GM19324 (cell line): ENCODE data around the gene CROCC2.

ENCODE experiments used
- ATAC-seq: cut with Tn5 transposase; IDR thresholded peaks from one replicate; pipeline ENCODE4 v1.9.1; 2021; ENCODE audit warnings: mild to moderate bottlenecking, moderate library complexity; ENCODE audit not compliant: unreplicated experiment, low FRiP score

CROCC2 gene

DNA sequence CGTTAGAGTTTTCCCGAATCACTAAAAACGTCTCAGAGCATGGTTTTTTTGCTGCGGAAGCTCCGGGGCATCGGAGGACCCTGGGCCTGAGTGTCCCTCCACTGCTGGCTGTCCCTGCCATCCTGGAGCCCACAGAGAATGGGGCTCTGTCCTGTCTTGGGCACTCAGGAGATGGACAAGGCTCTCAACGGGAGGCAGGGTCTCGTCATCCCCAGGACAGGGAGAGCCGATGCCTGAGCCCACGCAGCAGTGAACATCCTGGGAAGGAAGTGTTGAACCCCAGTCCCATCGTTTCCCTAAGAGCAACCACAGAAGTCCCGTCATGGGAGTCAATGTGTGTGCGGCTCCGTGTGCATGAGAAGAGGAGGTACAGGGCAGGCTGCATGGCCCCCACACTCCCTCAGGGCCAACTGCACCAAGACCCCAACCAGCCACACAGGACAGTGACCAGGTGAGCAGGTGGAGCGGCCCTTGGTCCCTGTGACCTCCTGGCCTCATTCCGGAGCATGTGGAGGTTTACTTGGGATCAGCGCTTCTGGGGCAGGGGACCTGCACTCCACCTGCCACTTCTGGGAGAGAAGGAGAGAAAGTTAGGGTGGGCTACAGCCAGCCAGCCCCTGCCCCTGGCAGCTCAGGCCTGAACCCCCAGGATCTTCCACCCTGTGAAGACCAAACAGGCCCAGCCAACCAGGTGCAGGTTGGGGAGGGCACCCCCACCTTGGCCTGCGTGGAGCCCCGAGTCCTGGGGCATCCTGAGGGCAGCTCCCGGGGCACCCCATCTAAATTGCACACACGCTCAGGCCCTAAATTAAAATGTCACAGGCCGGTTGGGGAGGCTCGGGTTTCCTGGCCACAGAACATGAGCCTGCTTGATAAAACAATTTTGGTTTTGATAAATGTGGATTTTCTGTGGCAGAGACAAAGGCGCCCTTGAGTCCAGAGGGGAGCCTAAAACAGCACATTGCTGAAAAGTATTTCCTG, 89.2 kb downstream of the CROCC2 start:
- ATAC-seq = no peak

DNA sequence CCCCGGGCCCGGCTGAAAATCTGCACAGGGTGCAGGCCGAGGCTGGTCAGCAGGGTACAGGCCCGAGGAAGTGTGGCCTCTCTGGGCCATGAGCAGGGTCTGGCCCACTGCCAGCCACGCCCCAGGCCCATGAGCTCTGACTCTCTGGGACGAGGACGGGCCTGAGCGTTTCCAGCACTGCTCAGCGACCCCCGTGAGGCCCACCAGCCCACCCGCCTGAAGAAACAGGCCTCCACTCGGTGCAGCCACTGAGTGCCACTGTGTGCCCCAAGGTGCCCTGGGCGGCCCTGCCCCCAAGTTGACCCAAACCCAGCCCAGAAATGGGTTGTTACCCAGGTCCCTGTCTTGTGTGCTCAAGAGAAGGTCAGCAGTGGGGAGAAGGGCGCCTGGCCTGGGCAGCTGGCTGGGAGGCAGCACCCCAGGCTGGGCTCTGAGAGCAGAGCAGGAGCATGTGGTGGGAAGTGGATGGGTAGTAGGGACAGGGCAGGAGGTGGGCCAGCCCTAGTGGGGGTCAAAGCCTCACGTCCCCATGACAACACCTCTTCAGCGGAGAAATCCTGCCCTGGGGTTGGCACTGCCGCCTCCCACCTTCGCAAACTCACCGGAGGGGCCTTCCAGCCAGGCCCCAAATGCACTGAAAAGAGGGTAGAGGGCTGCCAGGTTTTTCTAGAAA, 90.2 kb downstream of the CROCC2 start:
- no peak for ATAC-seq

DNA sequence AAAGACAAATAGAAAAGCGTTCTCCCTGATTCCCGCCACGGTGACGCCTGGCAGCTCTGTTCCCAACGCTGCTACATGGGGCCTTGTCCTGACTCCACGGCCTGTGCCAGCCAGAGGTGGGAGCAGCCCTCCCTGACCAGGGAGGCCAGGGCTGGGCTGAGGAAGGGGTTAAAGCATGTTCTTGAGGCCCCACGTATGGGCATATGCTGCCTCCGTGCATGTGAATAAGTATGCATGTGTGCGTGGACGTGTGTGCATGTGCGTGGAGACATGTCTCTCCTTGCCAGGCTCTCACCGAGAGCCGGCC, 90.7 kb downstream of the CROCC2 start:
- no peak for ATAC-seq

DNA sequence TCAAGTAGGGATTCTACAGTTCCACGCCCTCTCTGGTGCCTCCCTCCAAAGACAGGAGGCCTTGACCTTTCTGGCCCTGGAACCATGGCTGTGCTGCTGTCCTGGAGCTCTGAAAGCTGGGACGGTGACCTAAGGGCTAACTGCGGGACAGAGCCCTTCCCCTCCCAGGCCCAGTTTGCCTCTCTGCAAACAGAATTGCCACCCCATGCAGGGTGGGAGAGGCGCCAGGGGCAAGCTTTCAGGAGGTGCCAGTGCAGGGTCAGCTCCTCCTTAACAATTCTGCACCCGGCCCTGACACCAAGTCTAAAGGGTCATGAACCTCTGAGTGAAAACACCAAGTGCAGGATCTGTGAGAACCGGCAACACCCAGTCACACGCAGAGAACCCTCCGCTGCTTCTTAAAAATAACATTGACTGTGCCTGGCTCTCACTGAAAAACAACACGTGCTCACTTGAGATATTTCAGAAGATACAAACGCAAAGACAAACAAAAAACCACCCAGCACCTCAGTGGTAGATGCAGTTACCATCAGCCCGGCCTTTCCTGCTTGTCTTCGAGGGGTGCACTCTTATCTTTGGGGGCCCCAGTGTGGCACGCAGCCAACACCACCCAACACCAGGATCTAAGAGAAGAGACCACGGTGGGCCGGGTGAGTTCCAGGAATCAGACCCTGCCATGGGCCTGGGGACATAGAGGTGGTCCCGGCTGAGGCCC, 91.2 kb downstream of the CROCC2 start:
- no peak for ATAC-seq

DNA sequence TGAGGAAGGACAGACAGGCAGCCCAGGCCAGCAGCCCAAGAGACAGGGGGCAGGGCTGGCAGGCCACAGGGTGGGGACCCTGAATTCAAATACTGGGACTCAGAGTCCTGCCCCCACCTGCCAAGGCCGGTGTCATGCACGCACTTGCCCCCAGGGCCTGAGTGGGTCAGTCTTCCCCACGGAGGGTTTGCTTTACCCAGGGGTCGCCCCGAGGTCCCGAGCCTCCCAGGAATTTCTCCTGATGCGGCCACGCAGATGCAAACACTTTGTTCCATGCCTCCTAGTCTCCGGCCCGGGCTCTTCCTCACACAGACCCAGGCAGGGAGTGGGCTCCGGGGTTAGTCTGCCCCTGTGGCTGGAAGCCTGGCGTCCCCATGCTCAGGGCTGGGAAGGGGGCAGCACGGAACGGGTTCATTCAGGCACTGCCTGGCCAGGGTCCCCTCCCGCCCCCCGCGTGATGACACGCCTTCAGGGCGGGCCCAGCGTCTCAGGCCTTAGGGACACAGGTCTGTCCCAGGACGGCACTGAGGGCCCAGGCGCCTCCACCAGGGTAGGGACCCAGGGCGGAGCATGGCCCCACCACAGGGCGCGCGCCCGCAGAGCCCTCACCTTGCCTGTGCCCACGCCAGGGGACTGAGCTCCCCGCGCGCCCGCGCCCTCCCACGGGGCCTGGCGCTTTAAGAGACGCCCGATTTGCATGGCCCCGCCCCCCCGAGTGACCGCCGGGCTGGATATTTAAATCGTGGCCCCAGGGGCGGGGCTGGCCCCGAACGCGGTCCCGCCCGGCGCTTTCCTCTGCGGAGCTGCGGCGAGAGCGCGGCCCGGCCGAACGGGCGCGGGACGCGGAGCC, 91.9 kb downstream of the CROCC2 start, which contains the start of gene SNED1:
SNED1 (plus strand) TSS at position 763 of the 850 bp plus-strand sequence. CDS start 220 bp downstream, outside the sequence.
- ATAC-seq = peak; percentile 38

DNA sequence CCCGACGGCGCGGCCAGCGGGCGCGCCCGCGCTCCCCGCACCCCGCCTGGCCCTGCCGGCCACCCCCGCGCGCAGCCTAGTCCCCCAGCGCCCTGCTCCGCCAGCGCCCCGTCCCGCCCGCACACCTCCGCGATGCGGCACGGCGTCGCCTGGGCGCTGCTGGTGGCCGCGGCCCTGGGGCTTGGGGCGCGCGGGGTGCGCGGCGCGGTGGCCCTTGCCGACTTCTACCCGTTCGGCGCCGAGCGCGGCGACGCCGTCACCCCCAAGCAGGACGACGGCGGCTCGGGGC, 92.5 kb downstream of the CROCC2 start:
- peak; percentile 23 for ATAC-seq

DNA sequence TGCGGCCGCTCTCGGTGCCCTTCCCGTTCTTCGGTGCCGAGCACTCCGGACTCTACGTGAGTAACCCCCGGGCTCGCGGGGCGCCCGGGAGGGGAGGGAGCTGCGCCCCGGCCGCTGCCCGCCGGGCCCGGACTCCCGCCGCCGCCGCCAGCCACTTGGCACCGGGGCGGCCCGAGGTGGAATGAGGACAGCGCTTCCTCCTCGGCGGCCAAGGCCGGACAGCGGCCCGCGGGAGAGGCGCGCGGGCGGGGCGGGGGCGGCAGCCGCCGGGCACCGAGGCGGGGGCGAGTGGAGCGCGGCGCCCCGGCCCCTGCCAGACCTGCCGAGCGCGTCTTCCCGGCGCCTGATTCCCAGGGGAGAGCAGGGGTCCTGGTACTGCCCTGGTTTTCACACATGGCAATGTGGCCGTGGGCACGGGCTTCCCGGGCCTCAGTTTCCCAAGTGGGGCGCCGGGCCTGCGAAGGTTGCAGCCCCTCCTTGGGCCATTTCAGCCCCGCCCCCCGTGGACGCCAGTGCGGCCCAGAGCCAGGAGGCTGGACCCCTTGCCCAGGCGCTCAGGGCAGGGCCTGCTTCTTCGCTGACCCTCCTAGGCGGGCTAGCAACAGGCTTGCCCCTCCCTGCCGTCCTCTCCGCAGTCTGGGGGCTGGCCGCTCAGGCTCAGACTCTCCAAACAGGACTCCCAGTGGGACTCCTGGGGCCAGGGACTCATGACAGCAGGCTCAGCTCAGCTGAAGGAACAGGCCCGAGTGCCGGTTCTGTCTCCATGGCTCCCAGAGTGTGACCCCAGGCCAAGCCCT, 93.1 kb downstream of the CROCC2 start:
- no peak for ATAC-seq

DNA sequence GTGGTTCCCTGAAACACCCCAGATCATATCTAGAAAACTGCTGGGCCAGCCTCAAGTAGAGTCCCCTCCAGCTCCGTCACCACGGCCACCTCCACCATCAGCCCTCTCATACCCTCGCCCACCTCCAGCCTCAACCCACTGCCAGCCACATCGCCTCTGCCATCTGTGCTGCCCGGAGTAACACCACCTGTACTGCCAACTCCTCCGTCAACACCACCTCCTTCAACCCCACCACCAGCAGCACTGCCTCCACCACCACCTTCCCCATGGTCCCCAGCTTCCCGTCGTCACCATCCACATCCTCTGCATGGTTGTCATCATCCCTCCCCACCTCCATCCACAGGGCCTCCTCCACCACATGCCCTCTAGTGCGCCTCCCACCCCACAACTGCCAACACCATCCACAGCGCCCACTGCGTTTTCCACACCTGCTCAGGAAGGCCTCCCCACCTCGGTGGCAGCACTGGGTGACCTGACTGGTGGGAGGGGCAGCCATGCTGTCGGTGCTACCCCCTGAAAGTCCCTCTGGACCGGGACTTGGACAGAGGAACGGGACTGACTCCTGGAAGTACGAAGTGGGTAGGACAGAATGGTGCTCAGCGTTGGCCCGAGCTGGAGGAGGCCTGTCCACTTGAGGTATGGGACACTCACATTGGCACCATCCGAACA, 93.9 kb downstream of the CROCC2 start:
- no peak for ATAC-seq

DNA sequence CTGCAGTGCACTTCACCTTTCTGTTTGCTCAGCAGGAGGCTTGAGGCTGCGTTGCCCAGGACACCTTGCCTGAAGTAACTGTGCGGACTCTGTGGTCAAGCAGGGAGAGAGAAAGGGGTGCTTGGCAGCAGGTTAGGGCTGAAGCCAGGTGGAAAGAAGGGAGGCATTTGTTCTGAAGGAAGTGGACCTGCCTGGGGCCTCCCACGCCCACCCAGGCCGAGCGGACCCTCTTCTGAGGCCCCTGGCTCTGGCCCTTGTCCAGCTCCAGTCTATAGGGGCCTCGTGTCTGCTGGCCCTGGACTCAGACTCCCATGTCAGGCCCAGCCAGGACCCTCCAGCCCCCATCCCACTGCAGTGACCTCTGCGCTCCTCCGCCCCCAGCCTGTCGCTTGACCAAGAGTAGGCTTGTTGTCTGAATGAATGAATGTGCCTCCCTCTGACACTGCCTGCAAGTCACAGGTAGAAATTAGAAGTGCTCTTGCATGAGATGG, 94.7 kb downstream of the CROCC2 start:
- ATAC-seq = no peak

DNA sequence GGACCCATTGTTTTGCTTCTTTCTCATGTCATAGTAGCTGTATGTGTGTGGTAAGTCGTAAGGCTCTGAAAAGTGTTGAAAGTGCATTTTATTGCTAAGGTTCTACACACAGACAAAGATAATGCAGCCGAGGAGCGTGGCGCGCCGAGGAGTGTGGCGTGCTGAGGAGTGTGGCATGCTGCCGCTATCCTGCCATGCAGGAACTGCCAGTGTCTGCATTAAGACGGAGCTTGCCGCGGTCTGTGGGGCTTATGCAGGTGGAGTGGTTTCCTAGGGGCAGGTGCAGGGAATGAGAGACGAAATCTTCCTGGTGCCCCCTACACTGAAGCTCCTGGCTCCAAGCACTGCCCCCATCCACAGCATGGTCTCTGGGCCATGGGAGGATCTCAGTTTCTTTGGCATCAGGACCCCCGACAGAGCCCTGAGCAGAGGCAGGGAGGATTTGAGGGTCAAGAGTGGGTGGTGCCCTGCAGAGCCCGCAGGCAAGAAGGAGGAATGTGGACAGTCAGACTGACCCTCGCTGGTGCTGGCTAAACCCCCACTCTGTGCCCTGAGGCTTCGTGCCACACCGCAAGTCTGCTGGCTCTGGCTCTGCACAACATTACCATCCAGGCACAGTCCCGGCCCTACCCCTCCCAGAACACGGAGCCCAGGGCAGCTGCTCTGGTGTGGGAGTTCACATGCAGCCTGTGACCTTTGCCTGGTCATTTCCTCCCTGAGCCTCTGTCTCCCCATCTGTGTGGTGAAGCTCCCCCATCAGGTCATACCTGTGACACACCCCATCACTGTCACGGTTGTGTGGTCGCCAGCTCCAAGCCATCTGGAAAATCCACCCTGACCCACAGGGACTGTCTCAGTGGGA, 95.5 kb downstream of the CROCC2 start:
- no peak for ATAC-seq

DNA sequence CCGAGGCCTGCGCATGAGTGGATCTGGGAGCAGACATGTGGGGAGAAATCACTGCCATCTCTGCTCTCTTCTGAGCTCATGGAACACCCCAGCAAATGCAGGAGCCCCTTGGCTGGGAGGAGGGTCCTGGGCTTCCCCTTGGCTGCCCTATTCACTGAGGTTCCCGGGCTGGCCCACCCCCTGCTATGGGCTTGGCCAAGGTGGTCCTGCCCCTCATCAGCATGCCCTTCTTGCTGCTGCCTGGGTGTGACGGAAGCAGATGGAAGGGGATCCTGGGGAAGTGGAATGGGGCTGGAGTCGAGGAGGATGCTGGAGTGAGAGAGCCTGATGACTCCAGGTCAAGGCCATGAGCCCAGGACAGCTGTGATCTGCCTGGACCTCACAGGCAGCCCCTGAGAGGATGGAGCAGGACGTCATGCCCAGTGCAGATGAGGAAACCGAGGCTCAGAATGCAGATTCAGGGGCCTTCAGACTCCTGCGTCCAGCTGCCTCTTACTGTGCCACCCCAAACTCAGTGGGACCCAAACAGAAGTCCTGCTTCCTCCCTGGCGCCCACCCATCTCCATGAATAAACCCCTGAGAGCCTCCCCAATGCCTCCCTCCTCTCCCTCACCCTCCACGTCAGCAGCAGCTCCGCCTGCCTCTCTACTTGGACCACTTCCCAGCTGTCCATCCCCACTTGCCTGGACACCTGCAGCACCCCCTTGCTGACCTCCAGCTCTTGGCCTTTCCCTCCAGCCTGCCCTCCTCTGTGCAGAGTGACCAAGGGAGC, 96.3 kb downstream of the CROCC2 start:
- no peak for ATAC-seq

DNA sequence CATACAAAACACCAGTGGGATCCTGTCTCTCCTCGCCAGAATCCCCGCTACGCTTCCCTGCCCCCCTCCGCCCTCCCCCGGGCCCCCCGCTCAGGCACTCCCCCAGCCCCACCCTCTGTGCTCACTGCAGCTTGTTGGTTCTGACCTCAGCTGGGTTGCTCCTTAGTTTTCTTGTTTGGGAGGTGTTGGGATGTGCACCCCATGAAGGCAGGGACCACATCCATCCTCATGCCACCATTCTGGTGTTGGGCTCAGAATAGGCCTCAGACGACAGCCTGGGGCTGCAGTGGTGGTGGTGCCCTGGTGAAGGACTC, 96.9 kb downstream of the CROCC2 start:
- ATAC-seq = no peak

DNA sequence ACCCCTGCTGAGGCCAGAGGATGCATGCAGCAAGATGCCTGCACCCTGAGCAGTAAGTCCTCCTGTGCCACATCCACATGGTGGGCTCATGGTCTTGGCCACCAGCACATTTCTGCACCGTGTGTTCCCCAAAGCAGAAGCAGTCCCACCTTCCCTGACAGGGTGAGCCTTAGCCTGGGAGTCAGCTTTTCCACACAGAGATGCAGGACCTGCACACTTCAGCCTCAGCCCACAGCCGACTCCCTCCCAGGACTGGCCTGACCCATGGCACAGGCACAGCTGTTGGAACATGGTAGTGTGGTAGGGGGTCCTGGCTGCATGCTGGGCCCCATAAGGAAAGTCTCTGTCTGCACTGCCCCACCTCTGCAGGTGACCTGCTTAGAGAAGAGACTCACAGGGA, 97.2 kb downstream of the CROCC2 start:
- no peak for ATAC-seq

DNA sequence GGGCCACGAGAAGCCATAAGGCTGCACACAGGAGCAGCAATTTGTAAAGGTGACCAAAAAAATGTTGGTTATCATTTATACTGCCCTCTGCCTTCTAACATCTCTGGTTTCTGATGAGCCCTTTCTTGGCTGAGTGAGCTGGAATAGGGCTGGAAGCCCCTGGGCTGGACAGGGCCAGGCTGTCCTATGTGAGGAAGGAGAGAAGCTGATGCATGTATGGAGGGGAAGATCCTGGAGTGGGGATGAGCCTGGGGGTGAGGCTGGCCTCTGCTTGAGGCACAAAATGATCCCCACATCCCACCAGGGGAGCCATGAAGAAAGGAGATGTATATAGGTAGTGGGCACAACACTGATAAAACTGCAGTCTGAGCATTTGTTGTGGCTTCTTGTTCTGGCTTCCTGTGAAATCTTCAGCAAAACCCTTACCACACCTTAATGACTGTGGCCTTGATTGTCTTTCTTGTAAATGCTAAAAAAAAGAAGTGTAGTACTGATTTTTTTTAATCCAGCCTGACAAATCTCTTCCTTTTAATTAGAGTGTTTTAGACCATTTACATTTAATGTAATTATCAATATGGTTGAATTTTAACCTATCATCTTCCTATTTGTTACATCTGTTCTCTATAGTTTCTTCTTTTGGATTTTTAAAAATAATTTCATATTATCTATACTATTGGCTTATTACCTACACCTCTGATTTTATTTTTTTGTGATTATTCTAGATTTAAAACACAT, 97.9 kb downstream of the CROCC2 start:
- no peak for ATAC-seq

DNA sequence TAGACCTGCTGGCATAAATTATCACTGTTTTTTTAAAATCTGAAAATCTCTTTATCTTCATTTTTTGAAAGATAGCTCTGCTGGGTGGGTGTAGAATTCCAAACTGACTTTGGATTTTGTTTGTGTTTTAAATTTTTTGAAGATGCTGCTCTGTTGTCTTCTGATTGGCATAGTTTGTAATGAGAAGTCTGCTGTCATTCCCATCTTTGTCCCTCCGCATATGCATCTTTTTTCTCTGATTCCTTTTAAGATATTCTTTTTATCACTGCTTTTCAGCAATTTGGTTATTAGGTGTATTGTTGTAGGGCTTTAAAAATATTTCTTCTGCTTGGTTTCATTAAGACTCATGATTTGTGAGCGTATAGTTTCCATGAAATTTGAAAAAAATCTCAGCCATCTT, 99.4 kb downstream of the CROCC2 start:
- no peak for ATAC-seq

DNA sequence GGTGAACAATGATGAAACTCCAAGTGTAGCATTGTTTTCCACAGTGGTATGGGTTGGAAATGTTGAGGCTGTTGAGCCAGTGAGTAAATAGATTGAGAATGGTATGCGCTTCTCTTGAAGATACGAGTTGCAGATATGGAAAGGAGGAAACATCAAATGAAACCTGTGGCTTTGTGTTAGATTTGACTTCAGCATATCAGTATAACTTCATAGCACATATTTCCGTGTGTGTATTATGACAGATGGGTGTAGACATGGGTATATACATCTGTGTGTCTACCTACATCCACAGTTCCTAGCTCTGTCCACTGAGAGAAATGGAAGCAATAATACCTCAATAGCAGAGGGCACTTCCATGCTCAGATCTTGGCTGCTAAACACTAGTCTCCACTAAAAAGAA, 100.3 kb downstream of the CROCC2 start:
- no peak for ATAC-seq

DNA sequence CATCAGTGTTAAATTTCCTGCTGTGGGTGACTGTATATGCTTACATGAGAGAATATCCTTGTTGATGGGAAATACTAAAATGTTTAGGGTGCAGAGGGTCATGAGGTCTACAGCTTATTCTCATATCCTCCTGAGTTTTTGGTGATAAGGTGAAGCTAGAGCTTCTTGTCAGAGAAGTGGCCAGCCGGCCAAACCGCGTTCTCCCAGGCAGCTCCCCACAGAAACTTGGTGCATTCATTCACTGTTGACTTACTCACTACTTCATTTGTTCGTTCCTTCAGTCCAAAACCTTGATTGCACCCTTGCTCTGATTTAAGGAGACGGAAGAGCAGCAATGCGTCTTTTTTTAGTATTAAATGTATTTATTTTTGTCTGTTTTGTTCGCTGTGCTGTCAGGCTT, 101.0 kb downstream of the CROCC2 start:
- ATAC-seq = no peak
